Measurements from ENCODE around the gene SLC16A5.

GRCh38 chr17:75047398-75048098 is 40.2 kb upstream of the SLC16A5 start:
- TF ChIP-seq POLR2A (IDR thresholded peaks at IDR 0.05) (no peak), CTCF (IDR thresholded peaks at IDR 0.05) (no peak), POLR2AphosphoS5 (IDR thresholded peaks at IDR 0.05) (no peak)

Data from gastroesophageal sphincter (tissue), 3 donors.